Upper lobe of right lung (tissue), 1 donor: ENCODE measurements around the gene HAPSTR1. TPM values are rescaled to one million over a fixed set of nuclear protein-coding genes. Genes with fewer than 3 reads are reported as not detected.

ENCODE experiments used
- ATAC-seq: fragments of 200-7000 bp; cut with Tn5 transposase; one replicate; pipeline ENCODE4 v1.9.1; 2020; ENCODE audit warnings: mild to moderate bottlenecking, moderate library complexity
- DNase-seq: peaks from one replicate; pipeline ENCODE4 v3.0.0-alpha.2; 2020
- H3K27ac ChIP-seq: fragments of 200-600 bp; one replicate; pipeline ENCODE4 v1.8.0; 2022
- H3K27me3 ChIP-seq: fragments of 200-600 bp; one replicate; pipeline ENCODE4 v1.8.0; 2022; ENCODE audit warnings: mild to moderate bottlenecking
- H3K36me3 ChIP-seq: fragments of 200-600 bp; one replicate; pipeline ENCODE4 v1.8.0; 2022
- H3K4me1 ChIP-seq: fragments of 200-600 bp; one replicate; pipeline ENCODE4 v1.8.0; 2022
- H3K4me3 ChIP-seq: fragments of 200-600 bp; one replicate; pipeline ENCODE4 v1.8.0; 2022; ENCODE audit warnings: mild to moderate bottlenecking
- H3K9me3 ChIP-seq: fragments of 200-600 bp; one replicate; pipeline ENCODE4 v1.8.0; 2022
- CTCF ChIP-seq: fragments of 200-600 bp; IDR thresholded peaks from one replicate; pipeline ENCODE4 v1.8.0; 2022; ENCODE audit warnings: antibody characterized with exemption
- intact Hi-C: fragments of 100-400 bp; cut with DNase I; formaldehyde crosslinking; loops from one replicate; pipeline ENCODE4 v1.11.0; 2022
- total RNA-seq: library from RNA; stranded (reverse); fragmentation: NEBNext Ultra II Directional; extraction: Animal tissue kit (Norgen Biotek cat#: 25700); gene quantifications from one replicate; pipeline ENCODE4 v1.2.1, GENCODE V29; 2021
- donor health status: DM: no; HTN: yes; CAD: no; lungs with severe emphysema.

The HAPSTR1 gene
- total RNA-seq, 1 donor from 2014 or later, result 49.7 TPM

DNA sequence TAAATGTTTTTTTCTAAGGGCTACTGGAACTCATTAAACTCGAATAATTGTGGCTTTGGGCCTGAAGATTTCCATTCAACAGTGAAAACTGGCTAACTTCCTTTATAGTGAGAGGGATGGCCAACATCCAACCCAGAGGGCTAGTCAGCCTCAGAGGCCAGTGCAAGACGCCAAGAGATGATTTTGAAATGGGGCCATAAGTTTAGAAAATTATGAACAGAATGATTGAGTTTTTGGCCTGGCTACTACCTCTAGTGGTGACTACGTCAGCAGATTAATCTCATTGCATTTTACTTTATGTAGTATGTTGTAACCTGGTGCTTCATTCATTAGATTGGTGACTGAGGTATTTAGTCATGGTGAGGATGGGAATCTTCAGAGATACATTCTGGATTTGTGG lies 28.4 kb downstream of the HAPSTR1 start:
- Histone ChIP-seq H3K4me3 (no peak overlapping the region), H3K9me3 (no peaks in the 10 kb centered on the region), H3K27me3 (no peaks in the 10 kb centered on the region), H3K4me1 (peaks cover 40% of the 10 kb centered on the region), H3K36me3 (peaks cover 38% of the 10 kb centered on the region), H3K27ac (no peak overlapping the region)
- ATAC-seq (no peak), DNase-seq (no peak)
- no peak for TF ChIP-seq CTCF
- intact Hi-C loops, result no loop called here

- Histone ChIP-seq H3K27ac (no peak overlapping the region), H3K4me1 (peaks cover 31% of the 10 kb centered on the region), H3K9me3 (no peaks in the 10 kb centered on the region), H3K4me3 (no peak overlapping the region), H3K36me3 (peaks cover 25% of the 10 kb centered on the region), H3K27me3 (no peaks in the 10 kb centered on the region)
- ATAC-seq (no peak), DNase-seq (no peak)
- intact Hi-C loops, result no loop called here
- TF ChIP-seq CTCF, result no peak
These were observed 30.9 kb downstream of the HAPSTR1 start for GRCh38 chr16:9122342-9122741.

- no peak overlapping the region for H3K27ac ChIP-seq
- intact Hi-C loops, result no loop called here
These were observed 31.5 kb downstream of the HAPSTR1 start for GRCh38 chr16:9122969-9123368.

GRCh38 chr16:9123401-9123800 lies 32.0 kb downstream of the HAPSTR1 start:
- Histone ChIP-seq H3K27ac (no peak overlapping the region), H3K27me3 (no peaks in the 10 kb centered on the region), H3K36me3 (peaks cover 14% of the 10 kb centered on the region), H3K4me1 (peaks cover 31% of the 10 kb centered on the region), H3K4me3 (no peak overlapping the region), H3K9me3 (no peaks in the 10 kb centered on the region)
- no peak for TF ChIP-seq CTCF
- DNase-seq (no peak), ATAC-seq (no peak)
- intact Hi-C loops, result no loop called here

More at GRCh38 chr16:9122969-9123368, 31.5 kb downstream of the HAPSTR1 start:
- TF ChIP-seq CTCF, result no peak
- Histone ChIP-seq H3K9me3 (no peaks in the 10 kb centered on the region), H3K36me3 (peaks cover 19% of the 10 kb centered on the region), H3K4me1 (peaks cover 33% of the 10 kb centered on the region), H3K4me3 (no peak overlapping the region), H3K27me3 (no peaks in the 10 kb centered on the region)
- DNase-seq (no peak), ATAC-seq (no peak)

- Histone ChIP-seq H3K9me3 (no peaks in the 10 kb centered on the region), H3K4me1 (peaks cover 31% of the 10 kb centered on the region), H3K4me3 (no peak overlapping the region), H3K36me3 (peaks cover 10% of the 10 kb centered on the region), H3K27me3 (no peaks in the 10 kb centered on the region), H3K27ac (no peak overlapping the region)
- intact Hi-C loops, result no loop called here
- ATAC-seq (peak; percentile 91), DNase-seq (peak; percentile 85)
- no peak for TF ChIP-seq CTCF
These were observed 32.4 kb downstream of the HAPSTR1 start for GRCh38 chr16:9123871-9124270.

DNA sequence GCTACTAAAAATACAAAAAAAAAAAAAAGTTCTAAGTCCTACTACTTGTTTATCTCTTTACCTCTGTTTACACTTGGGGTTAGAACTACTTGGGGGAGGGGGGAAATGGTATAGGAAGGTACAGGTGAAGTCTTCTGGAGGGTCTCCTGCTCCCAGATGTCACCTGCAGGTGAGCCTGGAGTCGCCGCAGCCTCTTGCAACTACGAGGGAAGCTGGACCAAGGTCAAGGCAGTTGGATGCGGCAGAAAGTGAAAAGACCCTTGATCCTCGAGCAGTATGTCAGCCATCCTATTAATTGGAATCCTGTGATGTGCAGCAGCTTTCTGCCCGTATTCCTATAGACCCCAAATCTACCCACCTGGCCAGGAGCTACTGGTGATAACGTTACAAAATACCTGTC lies 33.0 kb downstream of the HAPSTR1 start:
- intact Hi-C loops, result no loop called here
- ATAC-seq (no peak), DNase-seq (no peak)
- Histone ChIP-seq H3K36me3 (peaks cover 8% of the 10 kb centered on the region), H3K9me3 (no peaks in the 10 kb centered on the region), H3K4me1 (peaks cover 25% of the 10 kb centered on the region), H3K4me3 (no peak overlapping the region), H3K27ac (no peak overlapping the region), H3K27me3 (no peaks in the 10 kb centered on the region)
- TF ChIP-seq CTCF, result no peak
